Testis (tissue), 2 donors: ENCODE measurements around the gene GPLD1.

Experiments
- POLR2A ChIP-seq: fragments of 450-650 bp; IDR thresholded peaks from one replicate; pipeline ENCODE4 v1.6.1; 2017; ENCODE audit warnings: antibody characterized with exemption, mild to moderate bottlenecking, moderate library complexity
- TF ChIP-seq, protein P1 (sequence below), 3 experiments: fragments of 450-650 bp in 2 of 3; fragments of 200-600 bp in 1 of 3; sonication (generic) in 1 of 3; IDR thresholded peaks; one replicate each; pipeline ENCODE4 v1.5.1; 2016 to 2019; ENCODE audit warnings: antibody characterized with exemption in 3 of 3, mild to moderate bottlenecking in 2 of 3, moderate library complexity in 1 of 3

GRCh38 chr6:24451581-24452388, 37.6 kb downstream of the GPLD1 start:
- no peak for TF ChIP-seq POLR2A
- TF ChIP-seq, protein P1, sequence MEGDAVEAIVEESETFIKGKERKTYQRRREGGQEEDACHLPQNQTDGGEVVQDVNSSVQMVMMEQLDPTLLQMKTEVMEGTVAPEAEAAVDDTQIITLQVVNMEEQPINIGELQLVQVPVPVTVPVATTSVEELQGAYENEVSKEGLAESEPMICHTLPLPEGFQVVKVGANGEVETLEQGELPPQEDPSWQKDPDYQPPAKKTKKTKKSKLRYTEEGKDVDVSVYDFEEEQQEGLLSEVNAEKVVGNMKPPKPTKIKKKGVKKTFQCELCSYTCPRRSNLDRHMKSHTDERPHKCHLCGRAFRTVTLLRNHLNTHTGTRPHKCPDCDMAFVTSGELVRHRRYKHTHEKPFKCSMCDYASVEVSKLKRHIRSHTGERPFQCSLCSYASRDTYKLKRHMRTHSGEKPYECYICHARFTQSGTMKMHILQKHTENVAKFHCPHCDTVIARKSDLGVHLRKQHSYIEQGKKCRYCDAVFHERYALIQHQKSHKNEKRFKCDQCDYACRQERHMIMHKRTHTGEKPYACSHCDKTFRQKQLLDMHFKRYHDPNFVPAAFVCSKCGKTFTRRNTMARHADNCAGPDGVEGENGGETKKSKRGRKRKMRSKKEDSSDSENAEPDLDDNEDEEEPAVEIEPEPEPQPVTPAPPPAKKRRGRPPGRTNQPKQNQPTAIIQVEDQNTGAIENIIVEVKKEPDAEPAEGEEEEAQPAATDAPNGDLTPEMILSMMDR (IDR thresholded peaks at IDR 0.05) = no peak
